HL-60 (cell line): ENCODE measurements around the gene FADS6.

Experiments
- DNase-seq, 2 experiments: peaks; one replicate each; pipeline ENCODE4 v3.0.0-alpha.2; 2010 to 2020; ENCODE audit warnings: low read depth in 1 of 2, low spot score in 1 of 2
- H3K27ac ChIP-seq: fragments of 250-450 bp; sonication (Bioruptor Pico); replicated peaks from 2 replicates; pipeline ENCODE4 v1.5.1; 2020; ENCODE audit warnings: mild to moderate bottlenecking, moderate library complexity
- H3K27me3 ChIP-seq: fragments of 250-450 bp; sonication (Bioruptor Pico); 2 replicates; pipeline ENCODE4 v1.5.1; 2021; ENCODE audit warnings: mild to moderate bottlenecking, moderate library complexity; ENCODE audit not compliant: insufficient read depth, poor library complexity, severe bottlenecking
- H3K4me3 ChIP-seq: replicated peaks from 2 replicates; pipeline ENCODE4 v1.5.1; 2011; ENCODE audit warnings: mild to moderate bottlenecking, control low read depth, low read length; ENCODE audit not compliant: insufficient read depth
- CTCF ChIP-seq: IDR thresholded peaks from one replicate; pipeline ENCODE4 v1.5.1; 2011; ENCODE audit warnings: low read length, control low read depth, inconsistent platforms; ENCODE audit not compliant: insufficient read depth
- GABPA ChIP-seq: IDR thresholded peaks from 2 replicates; pipeline ENCODE4 v1.6.1; 2012; ENCODE audit warnings: low read depth
- POLR2AphosphoS5 ChIP-seq: IDR thresholded peaks from 2 replicates; pipeline ENCODE4 v1.6.1; 2012; ENCODE audit warnings: low read depth
- REST ChIP-seq: IDR thresholded peaks from 2 replicates; pipeline ENCODE4 v1.6.1; 2012; ENCODE audit warnings: low read depth; ENCODE audit not compliant: insufficient replicate concordance
- SPI1 ChIP-seq: IDR thresholded peaks from 2 replicates; pipeline ENCODE4 v1.6.1; 2012; ENCODE audit warnings: low read depth, mild to moderate bottlenecking, borderline replicate concordance

FADS6 gene

DNA sequence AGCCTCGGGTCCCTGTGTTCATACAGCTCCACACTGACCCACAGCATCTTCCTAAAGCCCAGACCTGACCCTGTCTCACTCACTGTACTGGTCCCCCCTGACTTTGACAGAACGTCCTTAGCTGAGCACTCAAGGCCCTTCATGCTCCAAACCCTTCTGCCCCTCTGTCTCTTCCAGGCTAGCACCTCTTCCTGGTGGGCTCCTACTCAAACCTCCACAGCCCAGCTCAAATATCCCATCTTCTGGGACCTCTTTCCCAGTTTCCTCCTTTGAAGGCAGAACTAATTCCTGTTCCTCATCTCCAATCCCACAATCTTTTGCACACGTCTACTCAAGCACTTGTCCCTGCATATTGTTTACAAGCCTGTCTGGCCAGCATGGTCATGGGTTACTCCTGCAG lies 42.5 kb downstream of the FADS6 start:
- Histone ChIP-seq H3K4me3 (no peak overlapping the region), H3K27me3 (peaks cover 38% of the 10 kb centered on the region), H3K27ac (no peak overlapping the region)
- TF ChIP-seq CTCF, result no peak
- no peak for TF ChIP-seq REST
- TF ChIP-seq GABPA, result no peak
- no peak for TF ChIP-seq SPI1
- TF ChIP-seq POLR2AphosphoS5, result no peak
- no peak for DNase-seq

DNA sequence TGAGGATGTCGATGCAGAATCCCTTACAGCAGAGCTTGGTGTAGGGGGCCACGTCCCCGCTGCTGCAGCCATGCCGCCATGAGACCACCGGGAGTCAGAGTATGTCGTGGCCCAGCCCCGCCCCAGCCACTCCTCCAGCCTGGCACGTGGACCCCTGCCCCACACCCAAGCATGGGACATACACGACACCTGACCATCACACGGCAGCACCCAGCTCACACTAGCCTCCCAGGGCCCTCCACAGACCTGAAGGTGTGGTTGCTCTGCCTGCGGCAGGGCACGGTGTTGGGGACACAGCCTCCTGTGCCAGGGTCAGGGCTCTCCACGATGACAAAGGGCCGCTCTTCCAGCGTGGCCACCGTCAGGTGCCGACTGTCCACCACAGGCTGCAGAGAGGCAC lies 43.1 kb downstream of the FADS6 start:
- TF ChIP-seq GABPA (no peak), CTCF (no peak), SPI1 (no peak), REST (no peak), POLR2AphosphoS5 (no peak)
- no peak for DNase-seq

DNA sequence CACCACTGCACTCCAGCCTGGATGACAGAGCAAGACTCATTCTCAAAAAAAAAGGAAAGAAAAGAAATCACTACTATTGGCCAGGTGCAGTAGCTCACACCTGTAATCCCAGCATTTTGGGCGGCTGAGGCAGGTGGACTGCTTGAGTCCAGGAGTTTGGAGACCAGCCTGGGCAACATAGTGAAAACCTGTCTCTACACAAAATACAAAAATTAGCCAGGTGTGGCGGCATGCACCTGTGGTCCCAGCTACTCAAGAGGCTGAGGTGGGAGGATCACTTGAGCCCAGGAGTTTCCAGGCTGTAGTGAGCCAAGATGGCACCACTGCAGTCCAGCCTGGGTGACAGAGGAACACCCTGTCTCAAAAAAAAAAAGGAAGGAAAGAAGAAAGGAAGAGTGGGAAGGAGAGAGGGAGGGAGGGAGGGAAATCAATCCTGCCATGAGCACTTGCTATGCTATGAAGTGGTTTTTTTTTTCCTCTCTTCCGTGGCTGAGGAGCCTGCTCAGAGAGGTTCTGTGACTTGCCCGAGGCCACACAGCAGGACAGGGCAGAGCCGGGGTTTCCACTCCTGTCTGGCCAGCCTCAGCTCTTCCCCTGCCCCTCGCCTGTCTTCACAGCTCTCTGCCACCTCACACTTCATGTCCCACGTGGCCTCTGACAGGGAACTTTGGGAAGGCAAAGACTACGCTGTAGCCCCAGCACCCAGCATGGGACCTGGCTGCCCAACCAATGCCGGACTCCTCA lies 44.6 kb downstream of the FADS6 start:
- Histone ChIP-seq H3K27ac (no peak overlapping the region), H3K27me3 (peaks cover 26% of the 10 kb centered on the region), H3K4me3 (no peak overlapping the region)
- no peak for DNase-seq
- TF ChIP-seq CTCF, result no peak
- no peak for TF ChIP-seq SPI1
- no peak for TF ChIP-seq POLR2AphosphoS5
- TF ChIP-seq REST, result no peak
- TF ChIP-seq GABPA, result no peak

More for the DNA sequence above, 43.1 kb downstream of the FADS6 start:
- peaks cover 38% of the 10 kb centered on the region for H3K27me3 ChIP-seq
- H3K4me3 ChIP-seq, result no peak overlapping the region
- H3K27ac ChIP-seq, result no peak overlapping the region
